Measurements from ENCODE around the gene ZSWIM6. TPM values are rescaled to one million over a fixed set of nuclear protein-coding genes. Genes with fewer than 3 reads are reported as not detected.
A peak's percentile ranks its signal among the peaks of the same experiment; 100 is the strongest.

The ZSWIM6 gene
- total RNA-seq, 6 experiments from 2014 or later = 2.8 to 7.2 (median 4.1) TPM

DNA sequence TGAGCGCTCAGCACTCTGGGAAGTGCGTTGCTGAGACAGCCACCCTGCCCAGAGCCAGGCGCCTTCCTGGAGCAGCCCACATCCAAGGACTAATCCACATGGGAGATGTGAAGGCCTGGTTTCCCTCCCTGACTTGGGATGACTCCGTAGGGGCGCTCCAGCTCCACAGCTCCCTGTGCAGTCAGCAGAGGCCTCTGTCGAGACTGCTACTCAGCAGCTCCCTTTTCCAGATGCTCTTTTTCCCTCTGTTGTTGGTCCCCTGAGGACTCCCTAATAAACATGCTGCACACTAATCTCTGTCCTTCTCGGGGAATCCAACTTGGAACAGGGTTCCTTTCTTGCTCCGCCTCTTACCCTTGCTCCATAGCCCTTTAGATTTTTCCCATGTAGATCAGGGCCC is 237.3 kb downstream of the ZSWIM6 start:
- Histone ChIP-seq H3K4me1 (no peaks in the 10 kb centered on the region), H3K36me3 (no peaks in the 10 kb centered on the region), H3K4me3 (no peak overlapping the region), H3K27me3 (no peaks in the 10 kb centered on the region), H3K9me3 (no peaks in the 10 kb centered on the region), H3K27ac (no peak overlapping the region)
- TF ChIP-seq POLR2A (IDR thresholded peaks at IDR 0.05) (no peak), CTCF (IDR thresholded peaks at IDR 0.05) (no peak)
- ATAC-seq (peak in 3 of 4 donors; percentile 21 to 44 (median 35)), DNase-seq (no peak)
- intact Hi-C loops (cut with DNase I) = no loop called here
- WGBS (ENCODE audit: insufficient coverage, low coverage, low lambda C conversion rate, missing lambda C conversion rate) = 61% methylated on average over 2 of the region's 8 CpGs

DNA sequence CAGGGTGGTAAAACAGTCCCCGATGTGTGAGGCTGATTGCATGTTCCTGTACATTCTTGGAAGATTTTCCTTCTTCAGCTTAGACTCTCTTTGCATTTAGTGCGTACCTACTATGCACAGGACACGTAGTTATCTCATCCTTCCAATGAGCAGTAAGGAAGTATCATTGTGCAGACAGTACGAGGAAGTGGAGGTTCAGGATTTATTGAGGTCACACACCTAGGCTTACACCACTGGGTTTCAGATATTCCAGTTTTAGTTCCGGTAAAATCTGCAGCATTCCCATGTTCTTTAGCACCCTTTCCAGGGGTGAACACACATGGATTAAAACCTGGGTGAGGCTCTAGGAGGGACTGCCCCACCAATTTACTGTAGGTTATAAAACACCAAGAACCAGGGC is 238.7 kb downstream of the ZSWIM6 start:
- no peak for DNase-seq
- Histone ChIP-seq H3K4me3 (no peak overlapping the region), H3K36me3 (no peaks in the 10 kb centered on the region), H3K27me3 (no peaks in the 10 kb centered on the region), H3K9me3 (no peaks in the 10 kb centered on the region), H3K27ac (no peak overlapping the region), H3K4me1 (no peaks in the 10 kb centered on the region)
- 72% methylated on average over 4 of the region's 5 CpGs for WGBS (ENCODE audit: insufficient coverage, low coverage, low lambda C conversion rate, missing lambda C conversion rate)
- intact Hi-C loops (cut with DNase I) = no loop called here
- no peak for ATAC-seq
- TF ChIP-seq POLR2A (IDR thresholded peaks at IDR 0.05) = no peak
- TF ChIP-seq CTCF (IDR thresholded peaks at IDR 0.05) = no peak

GRCh38 chr5:61572959-61573358 is 240.9 kb downstream of the ZSWIM6 start:
- ATAC-seq (no peak), DNase-seq (no peak)
- WGBS (ENCODE audit: insufficient coverage, low coverage, low lambda C conversion rate, missing lambda C conversion rate) = 100% methylated on average over 1 of the region's 5 CpGs
- Histone ChIP-seq H3K27me3 (no peaks in the 10 kb centered on the region), H3K27ac (no peak overlapping the region), H3K4me3 (no peak overlapping the region), H3K9me3 (no peaks in the 10 kb centered on the region), H3K36me3 (no peaks in the 10 kb centered on the region), H3K4me1 (no peaks in the 10 kb centered on the region)
- intact Hi-C loops (cut with DNase I) = no loop called here
- TF ChIP-seq CTCF (IDR thresholded peaks at IDR 0.05) = no peak
- TF ChIP-seq POLR2A (IDR thresholded peaks at IDR 0.05) = no peak

DNA sequence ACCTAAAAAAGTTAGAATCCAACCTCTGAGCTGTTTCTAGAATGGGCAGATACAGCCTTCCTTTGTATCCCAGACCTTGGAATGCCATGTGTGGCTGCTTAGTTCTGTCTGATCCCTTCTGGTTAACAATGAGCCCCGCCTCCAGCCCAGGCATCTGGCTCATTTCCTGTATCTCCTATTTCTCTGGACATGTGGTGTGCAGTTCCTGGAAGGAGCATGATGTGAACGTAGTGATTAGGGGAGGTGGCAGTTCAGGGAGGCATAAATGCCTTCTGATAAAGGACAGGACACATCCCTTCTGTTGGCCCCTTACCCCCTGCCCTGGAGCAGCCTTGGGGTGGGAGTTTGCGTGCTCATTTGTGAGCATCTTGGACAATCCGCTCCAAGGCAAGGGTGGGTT is 243.0 kb downstream of the ZSWIM6 start:
- no peaks in the 10 kb centered on the region for H3K36me3 ChIP-seq
- intact Hi-C loops (cut with DNase I) = no loop called here
- 30% methylated on average over 3 of the region's 4 CpGs for WGBS (ENCODE audit: insufficient coverage, low coverage, low lambda C conversion rate, missing lambda C conversion rate)
- H3K27ac ChIP-seq = no peak overlapping the region
- no peaks in the 10 kb centered on the region for H3K4me1 ChIP-seq
- ATAC-seq (peak; percentile 36 to 52 (median 38)), DNase-seq (no peak)
- no peak for TF ChIP-seq CTCF (IDR thresholded peaks at IDR 0.05)
- H3K9me3 ChIP-seq = no peaks in the 10 kb centered on the region
- H3K27me3 ChIP-seq = no peaks in the 10 kb centered on the region
- H3K4me3 ChIP-seq = no peak overlapping the region

DNA sequence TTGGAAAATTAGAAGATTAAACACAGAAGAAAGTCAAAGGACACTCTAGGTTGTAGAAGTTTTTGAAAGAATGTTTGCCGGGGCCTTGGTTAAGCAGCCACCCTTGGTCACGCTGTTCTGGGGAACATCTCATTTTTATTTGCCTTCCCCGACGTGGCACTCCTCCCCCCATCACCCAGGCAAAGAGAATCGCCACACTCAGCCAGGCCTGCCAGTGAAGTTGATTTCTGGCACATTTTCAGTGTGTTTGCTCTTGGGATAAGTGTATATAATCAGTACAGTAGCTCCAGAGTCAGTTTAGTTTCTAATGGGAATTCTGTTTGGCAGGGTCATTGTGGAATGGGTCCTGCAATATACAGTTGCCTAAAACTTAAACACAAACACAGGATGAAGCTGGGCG is 243.5 kb downstream of the ZSWIM6 start:
- no peak for ATAC-seq
- no peaks in the 10 kb centered on the region for H3K36me3 ChIP-seq
- H3K4me1 ChIP-seq = no peaks in the 10 kb centered on the region
- WGBS (ENCODE audit: insufficient coverage, low coverage, low lambda C conversion rate, missing lambda C conversion rate) = 83% methylated on average over 6 of the region's 6 CpGs
- no peak overlapping the region for H3K27ac ChIP-seq
- intact Hi-C loops (cut with DNase I) = no loop called here
- no peaks in the 10 kb centered on the region for H3K27me3 ChIP-seq
- H3K4me3 ChIP-seq = no peak overlapping the region
- TF ChIP-seq POLR2A (IDR thresholded peaks at IDR 0.05) = no peak
- TF ChIP-seq CTCF (IDR thresholded peaks at IDR 0.05) = no peak
- DNase-seq = no peak
- H3K9me3 ChIP-seq = no peaks in the 10 kb centered on the region
